ENCODE measurements around the gene SCN4B. TPM values are rescaled to one million over a fixed set of nuclear protein-coding genes. Genes with fewer than 3 reads are reported as not detected.

SCN4B gene
- total RNA-seq, 1 donor from 2014 or later, result 1.2 TPM

- DNase-seq (ENCODE audit: low spot score), result no peak
Measured at GRCh38 chr11:118154641-118155040, 2.0 kb upstream of the SCN4B start.

DNA sequence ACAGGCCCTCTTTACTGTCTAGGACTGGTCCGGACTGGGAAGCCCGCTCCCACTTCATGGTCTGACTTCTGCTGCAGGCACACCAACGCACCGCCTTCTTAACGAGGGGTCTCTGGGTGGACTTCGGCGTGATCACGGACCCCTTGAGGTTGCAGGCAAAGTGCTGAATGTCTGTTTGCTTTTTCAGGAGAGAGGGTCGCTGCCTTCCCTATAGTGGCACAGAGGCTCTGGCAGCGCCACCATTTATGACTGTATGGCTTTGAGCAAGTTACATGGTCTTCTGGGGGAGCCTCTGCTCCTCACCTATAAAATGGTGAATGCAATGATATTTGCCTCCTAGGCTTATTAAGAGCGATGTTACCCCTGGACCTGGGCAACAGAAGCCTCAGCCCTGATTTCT lies 1.4 kb upstream of the SCN4B start:
- DNase-seq (ENCODE audit: low spot score), result no peak

DNA sequence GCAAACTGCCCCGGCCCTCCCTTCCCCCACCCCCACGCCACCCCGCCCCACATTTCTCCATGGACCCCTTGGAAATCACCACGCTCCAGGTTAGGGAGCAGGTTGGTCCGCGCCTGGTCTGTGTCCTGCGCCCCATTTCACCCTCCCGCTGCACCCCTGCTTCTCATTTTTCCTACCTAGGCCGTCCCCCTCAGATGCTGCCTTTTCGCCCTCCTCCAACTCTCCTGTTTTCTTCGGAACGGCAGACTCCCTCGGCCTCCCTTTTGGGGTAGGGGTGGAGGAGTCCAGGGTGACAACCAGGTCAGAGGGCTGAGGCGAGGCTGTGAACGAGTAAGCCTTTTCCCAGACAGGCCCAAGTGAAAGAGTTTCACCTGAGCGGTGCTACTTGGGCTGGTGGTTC lies 893 bp upstream of the SCN4B start:
- DNase-seq (ENCODE audit: low spot score), result no peak

GRCh38 chr11:118152020-118152551 lies 537 bp downstream of the SCN4B start:
- DNase-seq (ENCODE audit: low spot score), result no peak

- no peak for DNase-seq (ENCODE audit: low spot score)
Measured at GRCh38 chr11:118151431-118151830, 1.2 kb downstream of the SCN4B start.

GRCh38 chr11:118149493-118149892 lies 3.1 kb downstream of the SCN4B start:
- no peak for DNase-seq (ENCODE audit: low spot score)

- DNase-seq (ENCODE audit: low spot score), result no peak
Measured at GRCh38 chr11:118148856-118149255, 3.8 kb downstream of the SCN4B start.

GRCh38 chr11:118148240-118148639 lies 4.4 kb downstream of the SCN4B start:
- no peak for DNase-seq (ENCODE audit: low spot score)

- no peak for DNase-seq (ENCODE audit: low spot score)
Measured at GRCh38 chr11:118147502-118147901, 5.1 kb downstream of the SCN4B start.

DNA sequence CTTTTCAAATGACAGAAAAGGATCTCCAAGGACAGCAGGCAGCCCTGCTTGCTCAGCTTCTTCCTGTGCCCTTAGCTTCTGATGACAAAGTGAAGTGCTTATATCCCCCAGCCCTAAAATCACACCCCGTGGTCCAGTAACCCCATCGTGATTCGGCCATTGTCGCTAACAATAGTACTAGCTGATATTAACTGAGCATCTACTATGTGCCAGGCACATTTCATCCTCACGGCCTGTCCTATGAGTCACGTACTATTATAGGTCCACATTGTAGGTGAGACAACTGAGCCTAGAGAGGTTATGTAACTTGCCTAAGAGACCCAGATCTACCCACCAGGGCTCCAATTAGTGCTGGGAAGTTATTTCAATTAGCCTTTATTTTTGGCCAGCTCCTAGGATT lies 6.1 kb downstream of the SCN4B start:
- DNase-seq (ENCODE audit: low spot score), result no peak

DNA sequence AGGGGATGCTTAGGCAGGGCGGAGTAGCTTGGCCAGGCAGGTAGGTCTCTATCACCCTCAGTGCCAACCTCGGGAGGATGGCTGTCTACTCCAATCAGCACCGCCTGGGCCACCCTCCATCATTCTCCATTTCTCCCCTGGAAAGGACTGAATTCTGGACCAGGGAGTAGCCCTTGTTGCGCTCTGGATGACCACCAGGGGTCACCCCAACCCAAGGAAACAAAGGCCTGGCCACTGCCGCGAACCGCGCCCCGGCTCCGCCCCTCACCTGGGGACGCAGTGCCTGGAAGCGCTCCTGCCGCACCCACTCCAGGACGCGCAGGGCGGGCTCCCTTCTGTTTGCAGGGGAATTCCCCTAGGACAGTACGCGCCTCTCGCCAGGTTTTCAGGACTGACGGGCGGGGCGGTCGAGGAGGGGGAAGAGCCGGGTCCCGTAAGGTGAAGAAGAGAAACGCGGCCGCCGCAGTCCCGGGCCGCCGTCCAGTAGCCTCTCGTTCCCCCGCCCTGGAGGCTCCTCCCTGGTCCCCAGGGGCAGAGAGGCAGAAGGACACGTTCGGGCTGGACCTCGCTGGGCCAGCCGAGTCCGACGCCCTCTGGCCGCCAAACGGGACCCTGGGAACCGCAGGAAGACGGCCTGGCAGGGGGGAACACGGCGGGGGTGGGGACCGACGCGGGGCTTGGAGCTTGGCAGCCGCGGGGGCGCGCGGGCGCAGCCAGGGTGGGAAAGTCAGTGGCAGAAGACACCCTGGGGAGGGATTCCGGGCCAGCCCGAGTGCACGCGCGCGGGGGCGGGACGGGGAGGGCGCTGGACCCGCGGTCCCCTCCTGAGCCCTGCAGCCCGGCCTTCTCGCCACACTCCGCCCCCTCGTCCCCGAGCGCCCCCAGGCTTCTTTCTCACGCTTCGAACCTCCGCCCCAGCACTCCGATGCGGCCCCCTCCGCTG lies 7.1 kb downstream of the SCN4B start:
- DNase-seq (ENCODE audit: low spot score), result peak; percentile 78

DNA sequence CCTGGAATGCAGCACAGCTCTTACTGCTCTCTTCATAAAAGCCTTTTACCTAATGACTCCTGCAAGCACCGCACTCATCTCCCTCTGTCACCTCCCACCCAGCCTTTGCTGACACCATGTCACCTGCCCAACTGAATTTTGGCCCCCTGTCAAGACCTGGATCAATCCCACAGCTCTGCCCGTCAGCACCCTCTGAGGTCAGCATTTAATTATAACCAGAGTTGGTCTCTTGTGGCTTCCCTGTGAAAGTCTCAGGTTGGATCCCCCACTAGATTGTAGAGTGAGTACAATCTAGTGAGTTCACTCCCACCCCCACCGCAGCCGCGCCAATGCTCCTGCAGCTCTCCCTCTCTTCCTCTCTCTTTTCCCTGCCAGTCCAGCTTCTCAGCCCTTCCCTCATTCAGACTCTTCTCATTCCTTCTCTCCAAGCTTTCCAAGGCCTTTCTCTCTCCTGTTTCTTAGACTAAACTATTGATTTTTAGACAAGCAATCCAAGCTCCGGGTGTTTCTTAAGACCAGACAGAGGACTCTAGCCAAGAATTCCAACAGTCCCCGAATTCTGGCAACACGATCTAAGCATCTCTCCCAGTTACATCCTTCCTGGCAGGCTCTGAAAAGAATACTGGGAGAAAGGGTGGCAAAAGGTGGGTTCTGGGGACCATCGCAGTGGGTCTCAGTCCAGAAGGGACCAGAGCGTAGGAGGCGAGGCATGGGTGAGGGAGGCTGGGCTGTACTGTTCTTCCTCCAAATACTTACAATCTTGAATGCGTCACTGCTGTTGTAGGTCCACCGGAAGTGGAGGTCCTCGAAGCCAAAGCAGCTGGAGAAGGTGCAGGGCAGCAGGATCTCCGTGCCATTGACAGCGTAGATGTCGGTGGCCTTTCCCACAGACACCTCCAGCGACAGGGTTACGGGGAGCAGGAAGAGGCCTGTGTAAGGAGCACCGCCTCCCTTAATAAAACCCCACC lies 8.0 kb downstream of the SCN4B start:
- no peak for DNase-seq (ENCODE audit: low spot score)

- DNase-seq (ENCODE audit: low spot score), result no peak
Measured at GRCh38 chr11:118143661-118144185, 8.9 kb downstream of the SCN4B start.

DNA sequence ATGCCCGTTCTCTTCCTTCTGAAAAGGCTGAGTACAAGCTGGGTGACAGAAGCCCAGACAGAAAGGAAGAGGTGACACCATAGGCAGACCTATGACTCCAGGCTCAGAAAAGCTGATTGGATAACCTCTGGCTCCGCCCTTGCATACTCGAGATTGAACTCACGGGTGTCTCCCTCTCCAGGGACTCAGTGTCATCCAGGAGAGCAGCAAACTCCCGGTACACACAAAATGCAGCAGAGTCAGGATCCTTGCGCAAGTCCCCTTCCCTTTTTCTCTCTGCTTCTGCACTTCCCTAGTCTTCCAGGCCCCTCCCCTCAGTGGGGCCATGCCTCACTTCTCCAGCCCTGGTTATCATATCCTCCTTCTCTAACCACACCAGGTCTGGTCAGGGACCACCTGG lies 9.8 kb downstream of the SCN4B start:
- no peak for DNase-seq (ENCODE audit: low spot score)

GRCh38 chr11:118142081-118142480 lies 10.5 kb downstream of the SCN4B start:
- DNase-seq (ENCODE audit: low spot score), result no peak

DNA sequence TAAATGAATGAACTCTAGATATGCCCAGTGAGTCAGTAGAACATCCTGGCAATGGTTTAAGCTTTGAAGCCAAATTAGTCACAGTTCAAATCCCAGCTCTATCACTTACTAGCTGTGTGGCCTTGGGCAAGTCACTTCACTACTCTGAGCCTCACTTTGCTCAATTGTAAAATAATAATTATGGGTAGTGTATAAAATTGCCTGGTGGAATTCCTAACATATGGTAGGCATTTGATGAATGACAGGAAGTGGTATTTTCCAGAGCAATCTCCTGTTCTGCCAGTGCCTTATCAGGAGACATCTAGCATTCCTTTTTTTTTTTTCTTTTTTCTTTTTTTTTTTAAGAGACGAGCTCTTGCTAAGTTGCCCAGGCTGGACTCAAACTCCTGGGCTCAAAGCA lies 13.0 kb downstream of the SCN4B start:
- peak; percentile 25 for DNase-seq (ENCODE audit: low spot score)

DNA sequence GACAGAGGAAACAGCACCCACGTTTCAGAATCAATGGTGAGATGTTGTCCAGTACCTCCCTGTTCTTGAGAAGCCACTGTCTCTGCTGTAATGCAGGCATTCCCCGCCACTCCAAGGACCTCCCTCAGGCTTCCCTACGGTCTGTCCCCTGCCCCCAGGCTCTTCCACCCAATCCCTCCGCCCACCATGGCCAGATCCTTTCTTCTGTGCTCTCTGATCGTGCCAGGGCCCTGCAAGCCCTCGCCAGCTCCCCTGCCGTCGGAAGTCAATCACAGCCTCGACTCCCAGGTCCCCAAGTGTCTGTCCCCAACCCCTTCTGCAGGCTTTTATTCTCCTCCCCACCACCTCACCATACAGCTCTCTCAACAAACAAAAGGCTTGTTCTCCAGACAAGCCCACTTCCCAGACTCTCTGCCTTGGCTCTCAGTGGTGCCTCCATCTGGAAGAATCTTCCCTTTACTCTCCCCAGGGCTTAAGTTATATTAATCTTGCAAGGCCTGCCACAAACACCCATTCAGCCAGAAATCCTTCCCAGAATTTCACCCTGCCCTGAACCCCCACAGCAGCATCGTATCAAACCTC lies 13.7 kb downstream of the SCN4B start:
- no peak for DNase-seq (ENCODE audit: low spot score)

GRCh38 chr11:118136801-118137200 lies 15.8 kb downstream of the SCN4B start:
- no peak for DNase-seq (ENCODE audit: low spot score)

DNA sequence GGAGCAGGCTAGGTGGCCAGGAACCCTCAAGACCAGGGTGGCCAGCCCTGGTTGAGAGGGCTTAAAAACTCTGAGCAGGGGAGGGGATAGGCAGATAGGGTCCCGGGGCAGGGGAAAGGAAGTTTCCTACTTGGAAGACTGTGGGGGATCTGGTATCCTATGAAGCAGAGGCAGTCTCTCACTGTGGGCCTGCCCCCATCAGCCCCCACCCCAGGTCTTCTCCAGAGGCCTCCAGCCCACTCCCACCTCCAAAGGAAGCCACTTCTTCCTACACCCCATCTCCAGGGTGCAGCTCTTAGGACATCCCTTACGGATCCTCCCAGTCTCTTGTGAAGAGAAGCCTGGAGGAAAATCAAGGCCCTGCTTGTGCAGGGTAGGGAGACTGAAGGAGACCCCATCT lies 16.3 kb downstream of the SCN4B start:
- no peak for DNase-seq (ENCODE audit: low spot score)

DNA sequence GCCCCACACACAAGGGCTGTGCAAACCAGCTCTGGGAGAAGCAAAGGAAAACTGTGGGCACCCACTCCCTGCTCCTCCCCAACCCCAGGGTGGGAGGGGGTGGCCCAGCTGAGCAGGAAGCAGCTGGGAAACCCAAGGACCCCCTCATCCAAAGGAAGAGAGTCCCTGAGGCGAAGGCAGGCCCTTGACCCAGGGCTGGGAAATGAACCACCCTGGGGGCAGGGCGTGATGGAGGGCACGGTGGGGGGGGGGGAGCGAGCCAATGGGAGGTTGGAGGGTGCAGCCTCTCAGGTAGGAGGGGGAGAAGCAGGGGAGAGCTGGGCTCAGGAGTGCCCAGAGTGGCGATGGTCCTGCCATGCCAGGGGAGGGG lies 16.8 kb downstream of the SCN4B start:
- no peak for DNase-seq (ENCODE audit: low spot score)

DNA sequence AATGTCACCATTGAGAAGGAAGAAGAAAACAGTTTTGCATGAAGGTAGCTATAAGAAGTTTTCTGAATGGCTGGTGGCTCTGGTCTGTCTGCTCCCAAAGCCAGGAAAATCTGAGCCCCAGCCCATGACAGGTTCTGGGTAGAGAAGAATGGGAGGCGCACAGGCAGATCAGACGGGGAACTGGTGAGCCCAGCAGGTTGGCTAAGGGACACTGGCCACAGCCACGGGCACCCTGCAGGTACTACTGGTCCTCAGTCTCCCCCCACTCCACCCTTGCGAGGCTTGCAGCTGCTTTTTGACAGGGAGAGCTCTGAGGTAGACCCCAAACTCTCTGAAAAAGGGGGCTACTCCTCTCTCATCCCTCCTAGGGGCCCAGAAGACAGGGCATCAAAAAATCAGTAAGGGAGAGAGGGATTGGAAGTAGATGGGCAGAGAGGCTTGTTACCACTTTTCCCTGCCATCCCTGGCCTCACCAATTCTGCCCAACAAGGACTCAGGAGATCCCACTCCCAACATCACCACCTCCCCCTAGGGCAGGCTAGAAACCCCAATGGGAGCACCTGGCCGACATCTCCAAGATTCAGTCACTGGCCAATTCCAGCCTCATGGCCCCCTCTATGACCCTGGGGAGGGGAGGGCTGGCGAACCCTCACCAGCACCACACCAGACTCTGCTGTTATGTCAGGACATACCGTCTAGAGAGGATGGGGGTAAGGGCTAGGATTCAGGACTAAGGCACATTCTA lies 17.4 kb downstream of the SCN4B start:
- DNase-seq (ENCODE audit: low spot score), result no peak

Measured in umbilical cord (tissue), 2 donors.